ENCODE data around the gene FAM237B.
"Not testable (repeated sequence)": the region's sequence is repeated elsewhere in the genome, so short reads cannot be mapped to it uniquely, and the experiment has no call there.

Gene FAM237B

DNA sequence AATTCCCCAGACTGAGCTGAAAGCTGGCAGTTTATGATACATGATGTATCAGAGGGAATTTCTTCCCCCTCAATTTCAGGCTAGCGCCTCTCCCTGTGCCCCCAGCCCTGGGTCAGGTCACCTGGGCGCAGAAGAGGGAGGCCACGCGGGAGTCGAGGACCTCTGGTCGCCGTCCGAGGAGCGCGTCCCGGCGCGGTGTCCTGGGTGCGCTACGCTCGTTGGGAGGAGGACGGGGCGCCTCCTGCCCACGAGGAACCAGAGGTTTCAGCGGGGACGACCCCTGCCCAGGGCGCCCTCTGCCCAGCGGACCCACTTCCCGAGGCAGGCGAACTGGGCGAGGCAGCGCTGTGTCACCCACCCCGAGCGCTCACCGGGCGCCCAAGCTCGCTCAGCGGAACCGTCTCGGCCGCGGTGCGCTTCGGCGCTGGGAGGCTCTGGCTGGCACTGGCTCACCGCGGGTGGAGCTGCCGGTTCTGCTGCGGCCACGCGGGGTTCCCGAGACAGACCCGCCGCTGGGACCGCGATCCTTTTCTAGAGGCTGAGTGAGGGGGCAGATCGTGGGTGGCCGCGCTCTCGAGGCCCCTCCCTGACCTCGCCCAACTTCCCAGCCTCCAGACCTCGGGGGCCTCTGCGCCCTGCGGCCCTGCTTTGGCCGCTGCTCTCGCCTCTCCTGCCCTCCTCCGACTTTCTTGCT is at the start of gene FAM237B:
Gene FAM237B, minus strand, starts transcription at position 504 of the 694 bp plus-strand sequence. CDS start 1,556 bp downstream, outside the sequence.
- DNase-seq, result no peak

DNA sequence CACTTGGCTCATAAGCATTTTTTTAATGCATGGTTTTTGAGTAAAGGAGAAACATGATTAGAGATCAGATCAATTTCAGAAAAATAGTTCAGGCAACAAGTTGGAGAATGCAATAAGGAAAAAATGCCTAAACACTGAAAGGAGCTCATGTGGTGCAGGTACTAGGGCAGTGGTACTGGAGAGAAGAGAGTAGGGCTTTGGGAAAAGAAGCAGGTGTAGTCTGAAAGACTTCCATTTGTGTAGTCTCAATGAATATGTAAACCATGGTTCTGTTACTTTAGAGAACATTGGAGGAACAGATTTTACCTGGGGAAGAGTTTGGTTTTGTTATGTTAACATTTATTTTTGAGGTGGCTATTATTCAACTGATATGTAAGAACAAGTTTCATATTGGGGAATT is 30.9 kb upstream of the FAM237B start:
- no peak for DNase-seq

GRCh38 chr7:90350032-90350431 is 28.9 kb upstream of the FAM237B start:
- DNase-seq, result not testable (repeated sequence)

DNA sequence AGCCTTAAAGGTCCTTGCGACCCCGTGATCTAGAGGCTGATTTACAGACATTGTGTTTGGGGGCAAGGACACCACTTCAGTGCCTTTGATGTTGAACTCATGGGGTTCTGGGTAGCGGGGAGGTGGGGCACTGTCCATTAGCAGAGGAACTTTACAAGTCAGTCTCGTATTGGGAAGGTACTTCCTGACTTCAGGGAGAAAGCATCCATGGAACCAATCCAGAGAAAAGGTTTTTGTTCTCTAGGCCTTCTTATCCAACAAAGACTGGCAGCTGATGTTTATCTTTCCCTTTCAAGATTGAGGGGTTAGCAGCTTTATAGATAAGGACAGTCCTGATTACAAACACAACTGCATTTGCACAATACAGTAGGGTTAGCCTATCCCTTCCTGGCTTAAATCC is 28.2 kb upstream of the FAM237B start:
- no peak for DNase-seq

DNA sequence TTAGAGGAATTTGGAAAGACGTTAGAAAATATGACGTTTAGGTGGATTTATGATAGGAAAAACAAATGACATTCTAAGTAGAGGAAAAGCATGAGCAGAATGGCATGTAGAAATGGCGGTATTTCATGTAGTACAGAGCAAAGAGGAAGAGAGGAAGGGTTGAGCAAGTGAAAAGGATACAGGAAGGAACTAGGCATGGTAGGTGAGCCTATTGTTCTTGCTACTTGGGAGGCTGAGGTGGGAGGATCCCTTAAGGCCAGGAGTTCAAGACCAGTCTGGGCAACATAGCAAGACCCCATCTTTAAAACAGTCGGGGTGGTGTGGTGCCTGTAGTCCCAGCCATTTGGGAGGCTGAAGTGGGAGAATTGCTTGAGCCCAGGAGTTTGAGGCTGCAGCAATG is 26.7 kb upstream of the FAM237B start:
- peak in 1 of 2 donors; percentile 6 for DNase-seq

DNA sequence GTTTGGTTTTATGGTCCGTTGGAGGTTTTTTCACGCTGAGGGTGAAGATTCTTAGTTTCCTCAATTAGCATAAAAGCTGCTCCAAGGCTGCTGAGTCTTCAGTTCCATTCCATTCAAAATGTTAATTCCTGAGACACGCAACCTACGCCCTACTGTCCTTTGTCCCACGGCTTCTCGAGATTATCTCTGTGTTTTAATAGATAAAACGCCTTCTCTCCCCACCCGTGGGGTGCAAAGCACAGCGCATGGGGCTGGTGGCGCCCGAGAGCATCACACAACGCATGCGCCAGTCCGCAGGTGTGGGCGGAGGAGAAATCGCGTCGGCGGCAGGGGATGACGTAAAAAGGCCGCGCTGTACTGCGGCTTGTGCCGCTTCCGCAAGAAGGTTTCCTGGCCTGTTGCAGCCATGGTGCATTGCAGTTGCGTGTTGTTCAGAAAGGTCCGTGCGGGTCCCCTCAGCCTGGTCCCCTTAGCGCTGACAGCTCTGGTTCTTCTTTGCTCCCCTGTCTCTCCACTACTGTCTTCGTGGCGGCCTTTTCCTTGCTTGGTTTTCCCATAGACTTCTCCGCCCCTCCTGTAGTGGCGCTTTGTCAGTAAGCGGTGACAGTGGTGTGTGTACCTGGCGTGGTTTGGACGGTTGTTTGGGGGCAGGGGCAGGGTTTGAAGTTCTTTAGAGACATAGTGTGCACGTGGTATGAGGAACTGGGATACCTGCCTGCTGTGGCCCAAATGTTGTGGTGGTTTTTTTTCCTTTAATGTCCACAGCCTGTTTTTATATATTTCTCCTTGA is 25.4 kb upstream of the FAM237B start, which contains the start of gene GTPBP10:
Gene GTPBP10, plus strand, starts transcription at position 381 of the 790 bp plus-strand sequence. Its CDS starts 26 bp downstream, at position 407.
- peak; percentile 95 to 96 for DNase-seq

DNA sequence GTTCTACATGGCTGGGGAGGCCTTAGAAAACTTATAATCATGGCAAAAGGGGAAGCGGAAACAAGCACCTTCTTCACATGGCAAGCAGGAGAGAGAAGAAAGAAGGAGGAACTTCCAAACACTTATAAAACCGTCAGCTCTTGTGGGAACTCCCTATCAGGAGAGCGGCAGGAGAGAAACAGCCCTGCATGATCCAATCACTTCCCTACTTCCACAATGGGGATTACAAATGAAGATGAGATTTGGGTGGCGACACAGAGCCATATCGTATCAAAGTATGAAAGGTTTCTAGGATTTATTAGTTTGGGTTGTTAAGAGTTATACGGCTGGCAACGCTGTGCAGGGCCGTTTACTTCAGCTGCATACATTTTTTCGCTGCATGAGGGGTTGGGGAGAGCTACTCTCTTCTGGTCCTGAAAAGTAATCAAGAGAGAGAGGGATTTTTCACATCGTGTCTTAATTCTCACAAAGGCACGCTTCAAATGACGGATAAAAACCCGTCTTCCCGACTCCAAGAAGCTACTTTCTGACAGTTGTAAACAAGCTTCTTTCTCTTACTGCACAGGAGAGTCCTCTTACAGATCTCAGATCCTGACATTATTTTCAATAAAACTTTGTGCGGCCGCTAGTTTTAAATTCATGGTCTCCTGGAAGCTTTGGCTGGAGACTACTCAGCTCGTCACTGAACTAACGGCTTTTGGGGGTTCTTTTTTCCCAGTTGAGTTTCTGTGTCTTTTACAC is 24.7 kb upstream of the FAM237B start:
- peak in 1 of 2 donors; percentile 14 for DNase-seq

DNA sequence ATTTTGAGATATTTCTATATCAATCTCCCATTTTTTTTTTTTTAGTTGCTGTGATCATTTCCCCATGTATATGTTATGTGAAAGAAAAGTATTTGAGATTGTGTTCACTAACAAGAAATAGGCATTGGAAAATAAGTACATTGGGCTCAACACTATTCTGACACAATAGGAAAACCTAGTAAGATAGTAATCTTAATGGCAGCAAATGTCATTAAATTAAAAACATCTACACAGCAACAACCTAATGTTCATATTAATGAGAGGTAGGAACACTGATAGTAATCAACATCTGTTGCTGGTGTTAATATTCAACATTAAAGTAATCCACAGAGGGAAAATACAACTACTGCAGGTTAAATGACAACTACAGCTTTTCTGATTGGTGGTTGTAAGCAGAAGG is 23.9 kb upstream of the FAM237B start:
- DNase-seq, result no peak

DNA sequence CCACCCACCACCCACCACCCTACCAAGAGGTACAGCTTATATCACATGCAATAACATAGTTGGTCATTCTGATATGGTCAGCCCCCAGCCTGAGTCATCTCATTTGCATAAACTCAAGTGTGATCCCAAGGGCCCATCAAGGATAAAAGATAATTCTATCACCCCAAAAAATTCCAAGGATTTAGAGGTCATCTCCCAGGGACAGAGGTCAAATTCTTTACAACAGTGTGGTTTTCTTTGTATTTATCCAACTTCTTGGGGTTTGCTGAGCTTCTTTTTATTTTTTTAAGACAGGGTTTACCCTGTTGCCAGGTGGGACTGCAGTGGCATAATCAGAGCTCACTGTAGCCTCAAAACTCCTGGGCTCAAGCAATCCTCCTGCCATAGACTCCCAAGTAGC is 16.0 kb upstream of the FAM237B start:
- DNase-seq, result no peak

GRCh38 chr7:90334926-90335325 is 13.8 kb upstream of the FAM237B start:
- DNase-seq, result not testable (repeated sequence)

DNA sequence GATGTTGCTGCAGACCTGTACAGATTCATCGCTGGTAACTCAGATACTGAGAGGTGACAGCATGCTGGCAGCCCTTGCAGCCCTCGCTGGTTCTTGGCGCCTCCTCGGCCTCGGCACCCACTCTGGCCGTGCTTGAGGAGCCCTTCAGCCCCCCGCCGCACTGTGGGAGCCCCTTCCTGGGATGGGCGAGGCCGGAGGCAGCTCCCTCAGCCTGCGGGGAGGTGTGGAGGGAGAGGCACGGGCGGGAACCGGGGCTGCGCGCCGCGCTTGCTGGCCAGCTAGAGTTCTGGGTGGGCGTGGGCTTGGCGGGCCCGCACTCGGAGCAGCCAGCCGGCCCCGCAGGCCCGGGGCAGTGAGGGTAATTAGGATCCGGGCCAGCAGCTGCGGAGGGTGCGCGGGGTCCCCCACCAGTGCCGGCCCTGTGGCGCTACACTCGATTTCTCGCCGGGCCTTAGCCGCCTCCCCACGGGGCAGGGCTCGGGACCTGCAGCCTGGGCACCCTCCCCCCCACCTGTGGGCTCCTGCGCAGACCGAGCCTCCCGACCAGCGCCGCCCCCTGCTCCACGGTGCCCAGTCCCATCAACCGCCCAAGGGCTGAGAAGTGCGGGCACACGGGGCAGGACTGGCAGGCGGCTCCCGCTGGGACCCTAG is 13.2 kb upstream of the FAM237B start:
- DNase-seq, result no peak

DNA sequence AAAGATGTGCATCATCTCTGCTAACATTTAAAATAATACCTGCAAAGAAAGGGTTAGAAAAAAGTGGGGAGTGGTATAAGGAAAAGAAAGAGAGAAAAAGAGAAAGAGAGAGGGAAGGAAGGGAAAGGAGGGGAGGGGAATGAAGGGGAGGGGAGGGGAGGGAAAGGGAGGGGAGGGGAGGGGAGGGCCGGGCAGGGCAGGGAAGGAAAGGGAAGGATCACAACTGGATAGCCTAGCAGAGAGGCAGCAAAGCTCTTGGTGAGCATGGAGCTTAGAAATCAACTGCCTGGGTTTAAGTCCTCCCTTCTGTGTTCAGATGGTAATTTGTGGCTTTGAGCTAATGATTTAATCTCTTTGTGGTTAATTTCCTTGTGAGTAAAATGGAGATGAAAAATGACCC is 5.4 kb upstream of the FAM237B start:
- no peak for DNase-seq

- DNase-seq, result no peak
Measured at GRCh38 chr7:90322837-90323236, 1.7 kb upstream of the FAM237B start.

DNA sequence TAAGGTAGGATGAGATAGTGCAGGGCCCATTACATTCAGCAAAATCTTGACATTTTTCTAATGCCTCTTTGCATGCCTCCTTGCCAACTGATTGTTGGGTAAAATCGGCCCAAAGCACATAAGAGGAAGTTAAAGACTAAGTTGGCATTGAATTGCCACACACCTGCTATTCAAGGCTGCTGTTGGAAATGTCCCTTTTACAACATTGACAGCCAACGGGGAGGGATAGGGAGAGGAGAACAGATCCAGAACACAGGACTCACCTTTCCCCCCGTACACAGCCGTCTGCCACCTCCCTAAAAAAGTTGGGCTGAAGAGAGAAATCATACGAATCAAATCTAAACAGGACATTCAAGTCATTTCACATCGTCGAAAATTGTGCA is 695 bp downstream of the FAM237B start:
- no peak for DNase-seq

- no peak for DNase-seq
Measured at GRCh38 chr7:90320014-90320413, 1.1 kb downstream of the FAM237B start.

- no peak for DNase-seq
Measured at GRCh38 chr7:90313907-90314306, 7.2 kb downstream of the FAM237B start.

DNA sequence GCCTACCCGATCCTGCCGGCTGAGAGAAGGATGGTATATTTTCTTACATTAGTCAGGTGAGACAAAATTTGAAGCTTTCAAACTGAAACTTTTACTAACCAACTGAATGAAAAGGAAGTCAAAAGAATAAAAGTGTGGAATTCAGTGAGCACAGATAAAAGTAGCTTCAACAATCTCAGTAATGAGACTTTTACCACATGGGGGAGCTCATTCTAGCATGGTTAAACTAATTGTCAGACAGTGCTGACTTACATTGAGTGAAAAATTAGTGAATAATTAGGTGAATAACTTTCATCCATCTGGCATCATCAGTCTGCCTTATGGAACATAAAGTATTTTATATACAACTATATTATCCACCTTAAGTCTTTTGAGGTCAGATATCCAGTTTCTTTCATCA is 8.4 kb downstream of the FAM237B start:
- DNase-seq, result peak in 1 of 2 donors; percentile 14

DNA sequence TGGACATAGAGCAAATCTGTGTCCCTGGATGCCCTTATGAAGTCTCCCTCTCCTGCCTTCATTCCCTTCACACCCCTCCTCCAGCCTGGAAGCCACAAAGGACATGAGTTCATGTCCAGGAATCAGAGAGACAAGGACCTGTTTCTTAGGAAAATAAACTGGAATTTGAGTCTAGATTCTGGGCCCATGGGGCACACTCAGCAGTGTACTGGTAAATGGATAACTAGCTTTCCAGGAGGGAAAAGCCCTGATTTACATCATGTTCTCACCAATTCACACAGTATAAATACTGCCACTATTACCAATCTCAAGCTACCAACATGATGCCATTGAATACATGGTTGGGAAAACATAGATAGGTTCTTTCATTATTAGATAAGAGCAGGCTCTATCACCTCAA is 9.9 kb downstream of the FAM237B start:
- no peak for DNase-seq

DNA sequence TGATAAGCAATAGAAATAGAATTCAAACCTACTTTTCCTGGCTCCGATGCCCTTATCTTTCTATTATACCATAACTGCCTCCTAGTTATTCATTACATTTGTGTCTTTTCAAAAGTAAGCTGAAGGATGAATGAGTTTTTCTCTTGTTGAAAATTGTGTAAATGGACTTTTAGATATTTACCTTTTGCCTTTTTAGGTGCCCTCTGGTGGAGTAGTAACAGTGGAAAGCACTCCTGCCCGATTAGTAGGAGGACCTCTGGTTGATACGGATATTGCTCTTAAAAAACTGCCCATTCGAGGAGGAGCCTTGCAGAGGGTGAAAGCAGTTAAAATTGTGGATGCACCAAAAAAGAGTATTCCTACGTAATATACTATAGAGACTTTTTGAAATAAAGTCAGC is 11.2 kb downstream of the FAM237B start:
- DNase-seq, result no peak

GRCh38 chr7:90303241-90303640 is 17.9 kb downstream of the FAM237B start:
- DNase-seq, result no peak

- DNase-seq, result peak in 1 of 2 donors; percentile 7
Measured at GRCh38 chr7:90298145-90299038, 22.7 kb downstream of the FAM237B start.

Measured in CD4-positive, alpha-beta T cell treated with Interferon alpha-2 for 1 hour (primary cell).